ENCODE data around the gene MYBPC2.

MYBPC2 gene

DNA sequence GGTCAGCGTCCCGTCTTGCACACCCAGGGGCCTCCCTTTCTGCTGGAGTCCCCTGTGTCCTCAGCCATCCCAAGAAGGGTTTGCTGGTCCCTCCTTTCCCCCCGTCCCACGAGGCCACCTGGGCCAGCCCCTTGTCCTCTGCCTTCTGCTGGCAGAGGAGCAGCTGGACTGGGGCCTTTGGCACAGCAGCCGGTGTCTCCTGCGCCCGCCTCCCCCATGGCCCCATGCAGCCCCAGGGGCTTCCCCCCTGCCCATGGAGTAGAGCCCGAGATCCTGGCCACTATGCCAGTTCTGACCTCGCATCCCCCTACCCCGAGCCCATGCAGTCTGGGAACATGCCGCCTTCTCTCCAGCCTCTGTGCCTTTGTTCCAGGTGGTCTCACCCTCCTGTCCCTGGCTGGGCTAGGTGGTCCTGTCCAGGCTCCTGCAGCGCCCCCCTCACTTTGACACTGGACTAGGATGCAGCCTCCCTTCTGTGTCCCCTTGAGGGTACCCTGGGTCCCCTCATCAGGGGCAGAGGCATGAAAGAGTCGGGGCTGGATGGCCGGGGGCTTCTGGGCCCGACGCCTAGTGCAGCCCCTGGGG is 49.7 kb downstream of the MYBPC2 start:
- no peak for DNase-seq

DNA sequence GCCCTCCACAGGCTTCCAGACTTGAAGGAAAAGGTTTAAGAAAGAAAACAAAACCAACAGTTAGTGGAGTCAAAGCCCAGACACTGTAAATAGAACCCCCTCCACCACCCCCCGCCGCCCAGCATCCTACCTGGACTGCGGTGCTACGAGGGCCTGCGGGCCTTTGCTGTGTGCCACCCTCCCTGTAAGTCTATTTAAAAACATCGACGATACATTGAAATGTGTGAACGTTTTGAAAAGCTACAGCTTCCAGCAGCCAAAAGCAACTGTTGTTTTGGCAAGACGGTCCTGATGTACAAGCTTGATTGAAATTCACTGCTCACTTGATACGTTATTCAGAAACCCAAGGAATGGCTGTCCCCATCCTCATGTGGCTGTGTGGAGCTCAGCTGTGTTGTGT is 50.2 kb downstream of the MYBPC2 start:
- DNase-seq: no peak

DNA sequence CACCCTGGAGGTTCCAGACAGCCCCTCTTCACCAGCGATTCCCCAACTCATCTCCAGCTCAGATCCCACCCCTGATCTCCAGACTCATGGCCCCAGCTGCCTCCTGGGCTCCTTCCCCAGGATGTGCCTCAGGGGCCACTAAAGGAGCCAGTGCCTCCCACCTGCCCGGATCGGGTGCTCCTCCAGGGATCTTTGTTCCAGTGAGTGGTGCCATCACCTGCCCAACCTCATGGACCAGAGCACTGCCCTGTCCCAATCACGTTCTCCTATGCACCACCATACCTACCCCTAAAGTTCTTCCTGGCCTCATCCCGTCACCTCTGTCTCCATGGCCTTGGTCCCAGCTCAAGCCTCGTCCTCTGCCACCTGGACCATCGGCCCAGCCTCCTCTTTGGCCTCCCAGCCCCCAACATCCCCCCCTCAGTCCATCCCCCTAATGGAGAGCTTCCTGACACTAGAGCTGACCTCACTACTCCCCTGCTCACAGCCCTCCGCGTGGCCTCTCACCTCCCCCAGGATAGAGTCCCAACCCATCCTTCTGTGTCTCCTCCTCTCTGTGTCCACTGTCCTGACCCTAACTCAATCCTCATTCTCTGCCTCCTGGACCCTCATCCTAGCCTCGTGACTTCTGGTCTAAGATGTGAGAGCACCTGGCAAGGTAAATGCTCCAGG is 52.7 kb downstream of the MYBPC2 start:
- DNase-seq: no peak

DNA sequence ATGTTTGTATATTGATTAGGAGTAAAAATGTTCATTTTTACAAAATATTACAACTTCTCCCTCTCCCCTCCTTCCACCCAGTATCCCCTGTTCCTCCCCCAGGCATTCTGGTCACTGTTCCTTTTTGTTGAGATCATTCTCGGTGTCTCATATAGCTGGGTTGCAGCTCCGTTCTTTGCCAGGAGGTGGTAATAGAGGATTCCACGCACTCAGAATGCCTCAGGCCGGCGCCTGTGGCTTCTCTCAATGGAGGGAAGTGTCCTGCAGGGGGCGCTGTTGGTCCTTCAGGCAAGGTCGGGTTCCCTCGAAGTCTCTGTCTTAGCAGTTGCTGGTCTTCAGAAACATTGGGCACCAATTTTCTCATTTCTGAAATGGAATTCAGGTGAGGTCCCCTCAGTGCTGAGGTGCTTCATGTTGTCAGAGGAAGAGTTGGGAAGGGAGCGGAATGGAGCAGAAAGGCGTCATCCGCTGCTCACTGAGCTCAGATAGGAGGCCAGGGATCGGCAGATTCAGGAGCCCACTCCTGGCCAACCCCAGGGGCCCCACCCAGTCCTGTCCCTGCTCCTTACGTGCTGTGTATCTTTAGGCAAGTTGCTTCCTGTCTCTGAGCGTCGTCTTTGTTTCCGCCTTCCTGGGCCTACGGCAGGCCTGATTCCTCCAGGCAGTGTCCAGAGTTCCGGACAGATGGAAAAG is 54.3 kb downstream of the MYBPC2 start:
- peak; percentile 61 for DNase-seq

DNA sequence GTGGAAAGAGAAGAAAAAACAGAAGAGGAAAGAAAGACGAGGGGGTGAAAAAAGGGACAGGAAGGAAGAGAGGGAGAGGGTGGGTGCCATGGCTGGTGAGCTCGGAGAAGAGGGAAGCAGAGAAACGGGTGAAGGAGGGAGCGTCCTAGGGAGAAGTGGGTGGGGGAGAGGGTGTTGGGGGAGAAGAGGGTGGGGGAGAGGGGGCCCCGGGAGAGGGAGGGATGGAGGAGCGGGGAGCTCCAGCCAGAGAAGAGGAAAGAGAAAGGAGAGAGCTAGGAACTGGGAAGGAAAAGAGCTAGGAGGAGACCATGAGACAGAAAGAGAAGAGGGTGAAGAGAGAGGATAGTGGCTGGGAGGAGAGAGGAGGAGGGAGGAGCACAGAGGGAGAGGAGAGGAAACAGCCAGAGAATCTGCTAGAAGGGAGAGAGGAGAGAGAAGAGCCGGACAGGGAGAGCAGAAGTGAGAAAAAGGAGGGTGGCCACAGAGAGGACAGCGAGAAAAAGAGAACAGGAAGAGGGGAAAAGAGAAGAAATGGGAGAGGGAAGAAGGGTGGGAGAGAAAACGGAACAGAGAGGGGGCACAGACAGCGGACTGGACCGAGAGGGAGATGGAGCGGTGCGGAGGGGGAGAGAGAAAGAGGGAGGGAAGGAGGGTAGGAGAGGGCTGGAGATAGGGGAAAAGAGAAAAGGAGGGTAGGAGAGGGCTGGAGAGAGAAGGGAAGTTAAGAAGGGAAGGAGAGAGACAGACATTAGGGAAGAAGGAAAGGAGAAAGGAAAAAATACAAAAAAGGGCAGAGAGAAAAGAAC is 55.9 kb downstream of the MYBPC2 start:
- DNase-seq: no peak

DNA sequence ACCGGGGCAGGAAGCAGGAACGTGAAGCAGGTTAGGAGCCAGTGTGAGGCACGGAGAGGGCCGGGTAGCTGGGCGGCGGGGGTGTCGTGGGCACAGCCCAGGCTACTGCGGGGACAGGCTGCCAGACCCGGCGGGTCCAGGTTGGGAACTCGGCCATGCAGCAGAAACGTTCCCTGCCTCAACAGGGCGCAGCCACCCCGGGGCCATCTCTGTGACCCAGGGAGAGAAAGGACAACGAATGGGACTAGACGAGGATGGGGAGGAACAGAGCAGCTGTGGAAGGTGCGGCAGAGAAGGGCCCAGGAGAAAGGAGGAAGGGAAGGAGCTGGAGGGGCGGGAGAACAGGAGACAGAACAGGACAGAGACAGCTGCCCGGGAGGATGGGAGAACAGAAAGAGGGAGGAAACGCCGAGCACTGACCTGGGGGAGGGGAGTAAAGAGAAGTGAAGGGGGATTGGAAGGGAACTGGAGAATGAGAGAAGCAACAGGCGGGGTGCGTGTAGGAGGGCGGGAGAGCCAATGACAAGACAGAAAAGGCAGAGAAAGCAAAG is 56.8 kb downstream of the MYBPC2 start:
- no peak for DNase-seq

DNA sequence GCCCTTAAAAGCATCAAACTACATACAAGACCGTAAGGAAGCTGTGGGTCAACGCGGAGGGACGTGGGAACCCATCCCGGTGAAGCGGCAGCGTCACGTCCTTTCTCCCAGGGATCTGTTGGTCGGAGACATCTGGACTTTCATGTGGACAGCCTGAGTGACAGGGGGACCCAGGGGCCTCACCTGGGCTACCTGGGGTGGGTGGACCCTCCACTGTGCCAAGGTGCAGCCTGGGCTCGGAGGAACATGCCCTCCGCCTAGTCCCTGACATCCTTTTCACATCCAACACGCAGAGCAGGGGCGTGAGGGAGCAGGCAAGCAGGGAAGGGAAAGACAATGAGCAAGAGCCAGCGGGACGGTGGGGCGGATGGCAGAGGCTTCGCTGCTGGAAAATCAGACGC is 57.7 kb downstream of the MYBPC2 start:
- DNase-seq: no peak

DNA sequence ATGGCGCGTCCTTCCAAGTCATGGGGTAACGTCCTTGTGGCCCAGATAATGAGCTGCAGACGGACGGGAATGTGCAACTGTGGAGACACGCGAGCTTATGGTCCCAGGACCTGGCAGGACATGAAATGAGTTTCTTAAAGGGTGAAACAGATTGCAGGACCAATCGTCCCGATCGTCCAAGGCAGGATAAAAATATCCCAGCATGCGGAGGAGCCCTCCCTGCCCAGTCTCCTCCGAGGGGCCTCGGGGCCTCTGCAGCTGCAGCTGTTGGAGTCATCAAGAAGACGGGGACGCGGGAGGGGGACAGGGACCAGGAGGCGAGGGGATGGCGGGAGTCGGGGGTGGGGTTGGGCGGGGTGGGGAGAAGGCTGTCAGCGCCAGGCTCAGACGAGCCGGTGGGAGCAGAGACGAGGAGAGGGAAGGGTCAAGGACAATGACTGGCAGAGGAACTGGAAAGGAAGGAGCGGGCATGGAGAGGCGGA is 58.3 kb downstream of the MYBPC2 start:
- DNase-seq: no peak

DNA sequence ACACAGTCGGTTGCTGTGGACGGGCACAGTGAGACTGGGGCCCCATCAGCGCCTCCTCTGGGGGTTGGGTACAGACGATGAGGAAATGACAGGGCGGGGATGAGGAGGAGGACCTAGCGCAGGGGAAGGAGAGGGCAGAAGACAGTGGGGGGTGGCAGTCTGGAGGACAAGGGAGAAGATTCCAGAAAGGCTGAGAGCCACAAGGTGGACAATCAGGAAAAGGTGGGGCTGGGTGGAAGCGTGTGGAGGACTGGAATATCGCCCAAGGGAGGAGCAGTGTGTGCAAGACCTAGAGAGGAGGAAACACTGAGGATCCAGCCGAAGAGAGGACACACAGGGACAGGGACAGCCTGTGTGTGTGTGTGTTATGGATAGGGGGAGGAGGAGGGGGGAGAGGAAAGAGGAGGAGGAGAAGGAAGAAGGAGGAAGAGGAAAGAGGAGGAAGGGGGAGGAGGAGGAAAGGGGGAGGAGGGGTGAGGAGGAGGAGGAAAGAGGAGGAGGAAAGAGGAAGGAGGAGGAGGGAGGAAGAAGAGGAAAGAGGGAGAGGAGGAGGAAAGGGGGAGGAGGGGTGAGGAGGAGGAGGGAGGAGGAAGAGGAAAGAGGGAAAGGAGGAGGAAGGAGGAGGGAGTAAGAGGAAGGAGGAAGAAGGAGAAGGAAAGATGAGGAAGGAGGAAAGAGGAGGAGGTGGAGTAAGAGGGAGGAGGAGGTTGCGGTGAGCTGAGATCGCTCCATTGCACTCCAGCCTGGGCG is 59.8 kb downstream of the MYBPC2 start:
- peak; percentile 51 for DNase-seq

DNA sequence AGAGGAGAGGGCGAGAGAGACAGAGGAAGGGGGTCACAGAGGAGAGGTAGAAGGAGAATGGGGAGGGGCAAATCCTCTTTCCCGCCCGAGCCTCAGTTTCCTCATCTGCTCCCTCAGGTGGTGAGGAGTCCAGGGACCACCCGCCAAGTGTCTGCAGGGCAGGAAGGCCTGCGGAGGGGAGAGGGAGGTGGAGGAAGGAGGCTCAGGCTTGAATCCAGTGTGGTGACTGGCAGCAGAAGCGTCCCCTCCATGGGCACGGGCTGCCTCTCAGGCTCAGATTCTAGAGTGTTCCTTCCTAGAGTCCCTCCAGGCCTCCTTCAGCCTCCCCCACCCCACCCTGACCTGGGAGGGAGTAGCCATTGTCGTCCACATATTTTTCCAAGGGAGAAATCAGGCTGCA is 60.5 kb downstream of the MYBPC2 start:
- DNase-seq: no peak

DNA sequence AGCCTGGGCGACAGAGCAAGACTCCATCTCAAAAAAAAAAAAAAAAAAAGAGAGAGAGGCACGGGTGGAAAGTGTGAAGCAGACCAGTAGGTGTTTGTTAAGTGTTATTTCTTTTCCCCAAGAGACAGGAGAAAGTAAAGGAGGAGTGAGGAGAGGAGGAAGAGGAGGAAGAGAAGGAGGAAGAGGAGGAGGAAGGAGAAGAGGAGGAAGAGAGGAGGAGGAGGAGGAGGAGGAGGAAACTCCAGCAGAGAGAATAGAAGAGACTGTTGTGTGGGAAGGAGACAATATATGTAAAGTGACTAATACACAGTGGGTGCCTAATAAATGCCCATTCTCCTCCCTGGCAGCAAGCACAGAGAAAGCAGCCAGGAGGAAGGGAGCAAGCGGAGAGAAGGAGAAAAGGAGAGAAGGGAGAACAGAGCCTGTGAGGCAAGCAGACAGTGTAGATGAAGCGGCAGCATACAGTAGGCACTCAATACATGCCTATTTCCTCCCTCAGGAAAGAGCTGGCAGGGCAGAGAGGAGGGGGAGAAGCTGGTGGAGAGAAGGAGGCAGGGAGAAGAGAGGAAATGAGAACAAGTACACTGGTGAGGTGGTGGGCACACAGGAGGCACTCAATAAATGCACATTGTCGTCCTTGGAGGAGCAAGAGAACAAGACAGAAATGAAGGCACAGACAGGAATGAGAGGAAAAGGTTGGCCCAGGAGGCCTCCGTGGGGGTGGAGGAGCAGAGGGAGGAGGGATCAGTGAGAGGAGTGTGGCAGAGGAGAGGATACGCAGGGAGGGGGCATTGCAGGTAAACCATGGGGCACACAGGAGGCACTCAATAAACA is 61.7 kb downstream of the MYBPC2 start:
- DNase-seq: no peak

DNA sequence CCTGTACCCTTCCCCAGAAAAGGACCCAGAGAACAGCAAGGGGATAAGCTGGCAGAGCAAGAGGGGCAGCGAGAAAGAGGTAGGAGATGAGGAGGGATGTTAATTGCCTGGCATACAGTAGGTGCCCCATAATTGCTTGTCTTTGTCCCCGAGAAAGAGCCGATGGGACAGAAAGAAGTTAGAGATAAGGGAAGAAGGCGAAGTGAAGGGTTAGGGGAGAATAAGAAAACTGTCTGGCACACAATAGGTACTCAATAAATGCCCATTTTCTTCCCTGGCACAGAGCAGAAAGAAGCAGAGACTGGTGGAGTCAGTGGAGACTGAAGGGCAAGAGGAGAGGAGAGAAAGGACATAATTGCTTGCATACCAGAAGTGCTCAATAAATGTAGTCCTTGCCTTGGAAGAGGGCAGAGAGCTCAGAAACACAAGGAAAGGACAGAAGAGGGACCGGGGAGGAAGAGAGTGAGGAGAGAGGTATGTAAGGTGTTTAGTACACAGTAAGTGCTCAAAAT is 62.4 kb downstream of the MYBPC2 start:
- no peak for DNase-seq

DNA sequence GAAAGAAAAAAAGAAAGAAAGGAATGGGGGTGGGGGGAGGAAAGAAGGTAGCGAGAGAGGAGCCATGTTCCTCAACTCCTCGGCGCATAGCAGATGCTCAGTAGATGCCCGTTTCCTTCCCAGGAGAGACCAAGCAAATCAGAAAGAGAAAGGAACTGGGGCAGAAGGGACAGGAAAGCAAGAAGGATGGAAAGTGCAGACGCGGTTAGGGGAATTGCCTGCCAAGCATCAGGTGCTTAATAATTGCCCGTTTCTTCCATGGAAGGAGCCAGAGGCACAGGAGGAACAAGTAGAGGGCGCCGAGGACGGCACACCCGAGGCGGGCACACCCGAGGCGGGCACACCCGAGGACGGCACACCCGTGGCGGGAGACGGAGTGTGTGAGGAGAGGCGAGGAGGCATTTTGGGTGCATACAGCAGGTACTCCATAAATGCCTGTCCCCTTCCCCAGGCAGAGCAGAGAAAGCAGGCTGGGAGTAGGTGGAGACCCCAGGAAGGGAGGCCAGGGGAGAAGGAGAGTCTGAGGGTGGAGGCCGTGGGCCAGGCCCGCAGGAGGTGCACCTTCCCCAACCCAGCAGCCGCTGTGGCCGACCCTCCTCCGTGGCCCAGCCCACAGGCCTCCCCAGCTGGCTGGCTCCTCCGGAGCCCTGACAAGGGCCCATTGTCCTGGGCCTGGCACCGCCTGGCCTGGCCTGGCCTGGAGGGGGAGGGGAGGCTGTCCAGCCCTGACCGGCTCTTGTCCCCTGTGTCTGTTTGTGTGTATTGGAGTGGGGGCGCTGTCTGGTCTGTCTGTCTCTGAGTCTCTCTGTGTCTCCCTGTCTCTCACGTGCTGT is 63.7 kb downstream of the MYBPC2 start:
- DNase-seq: peak; percentile 81

DNA sequence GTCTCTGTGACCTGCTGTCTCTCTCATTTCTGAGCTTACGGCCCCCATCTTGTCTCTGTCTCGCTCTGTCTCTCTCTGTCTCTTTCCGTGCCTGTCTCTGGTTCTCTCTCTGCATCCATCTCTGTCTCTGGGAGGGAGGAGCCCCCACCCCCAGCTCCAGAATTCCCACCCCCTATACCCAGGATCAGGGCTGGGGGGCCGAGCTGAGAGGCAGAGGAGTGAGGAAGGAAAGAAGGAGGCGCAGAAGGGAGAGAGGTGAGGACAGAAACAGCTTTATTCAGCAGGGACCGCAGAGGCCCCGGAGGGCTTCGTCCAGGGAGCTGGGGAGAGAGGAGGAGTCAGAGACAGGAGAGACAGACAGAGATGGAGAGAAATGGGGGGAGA is 64.3 kb downstream of the MYBPC2 start:
- DNase-seq: no peak

DNA sequence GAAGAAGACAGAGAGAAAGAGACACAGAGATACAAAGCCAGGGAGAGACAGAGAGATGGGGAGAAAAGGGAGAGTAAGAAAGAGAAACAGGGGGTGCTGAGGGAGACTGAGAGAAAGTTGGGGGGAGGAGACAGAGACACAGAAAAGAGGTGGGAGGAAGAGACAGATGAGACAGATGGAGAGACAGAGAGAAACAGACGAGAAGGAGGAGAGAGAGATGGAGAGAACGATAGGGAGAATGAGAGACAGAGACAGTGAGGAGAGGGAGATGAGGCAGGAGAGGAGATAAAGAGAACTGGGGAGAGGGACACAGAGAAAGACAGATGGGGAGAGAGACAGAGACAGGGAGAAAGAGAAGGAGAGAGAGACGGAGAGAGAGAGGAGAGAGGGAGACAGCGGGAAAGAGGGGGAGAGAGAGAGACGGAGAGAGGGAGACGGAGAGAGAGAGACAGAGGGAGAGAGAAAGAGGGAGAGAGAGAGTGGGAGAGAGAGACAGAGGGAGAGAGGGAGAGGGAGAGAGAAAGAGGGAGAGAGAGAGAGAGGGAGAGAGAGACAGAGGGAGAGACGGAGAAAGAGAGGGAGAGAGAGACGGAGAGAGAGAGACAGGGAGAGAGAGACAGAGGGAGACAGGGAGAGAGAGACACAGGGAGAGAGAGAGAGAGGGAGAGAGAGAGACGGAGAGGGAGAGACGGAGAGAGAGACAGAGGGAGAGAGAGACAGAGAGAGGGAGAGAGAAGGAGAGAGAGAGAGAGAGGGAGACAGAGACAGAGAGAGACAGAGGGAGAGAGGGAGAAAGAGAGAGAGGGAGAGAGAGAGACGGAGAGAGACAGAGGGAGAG is 65.7 kb downstream of the MYBPC2 start:
- DNase-seq: no peak

DNA sequence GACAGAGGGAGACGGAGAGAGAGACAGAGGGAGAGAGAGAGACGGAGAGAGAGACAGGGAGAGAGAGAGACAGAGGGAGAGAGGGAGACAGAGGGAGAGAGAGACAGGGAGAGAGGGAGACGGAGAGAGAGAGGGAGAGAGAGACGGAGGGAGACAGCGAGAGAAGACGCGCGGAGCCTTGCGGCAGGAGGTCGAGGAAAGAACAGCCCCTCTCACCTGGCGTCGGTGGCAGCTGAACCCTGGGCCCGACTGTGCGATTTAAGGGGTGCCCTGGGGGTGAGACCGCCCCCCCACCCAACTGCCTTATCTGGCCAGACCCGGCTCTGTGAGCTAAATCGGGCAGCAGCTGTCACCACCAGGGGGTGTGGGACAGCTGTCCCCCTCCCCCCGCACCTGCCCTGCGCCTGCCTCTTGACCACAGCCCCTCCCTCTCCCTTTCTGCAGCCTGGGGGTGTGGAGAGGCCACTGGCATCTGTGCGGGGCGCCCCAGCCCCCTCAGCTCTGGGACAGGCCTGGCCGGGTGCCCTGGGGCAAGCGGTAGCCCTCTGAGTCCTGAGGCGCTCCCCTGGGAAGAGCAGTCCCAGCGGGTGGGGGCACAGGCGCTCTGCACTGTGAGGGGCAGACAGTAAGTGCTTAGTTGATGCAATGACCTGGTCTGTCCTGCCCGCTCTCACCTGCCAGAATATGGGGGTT is 67.5 kb downstream of the MYBPC2 start:
- peak; percentile 67 for DNase-seq

DNA sequence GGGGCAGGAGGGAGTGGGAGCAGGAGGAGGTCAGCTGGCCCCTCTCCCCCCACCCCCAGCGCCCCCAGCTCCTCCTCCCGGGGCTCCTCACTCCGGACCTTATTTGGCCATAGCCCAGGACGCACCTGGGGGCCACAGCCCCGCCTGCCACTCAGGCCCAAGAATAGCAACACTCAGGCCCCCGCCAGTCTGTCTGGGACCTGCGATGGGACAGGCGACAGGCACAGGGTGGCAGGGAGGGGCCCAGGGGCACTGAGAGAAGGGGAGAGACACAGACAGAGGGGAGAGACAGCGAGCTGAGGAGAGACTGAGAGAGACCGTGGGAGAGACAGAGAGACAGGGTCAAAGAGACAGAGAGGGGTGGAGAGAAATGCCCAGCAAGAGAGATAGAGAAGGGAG is 68.1 kb downstream of the MYBPC2 start:
- DNase-seq: no peak

DNA sequence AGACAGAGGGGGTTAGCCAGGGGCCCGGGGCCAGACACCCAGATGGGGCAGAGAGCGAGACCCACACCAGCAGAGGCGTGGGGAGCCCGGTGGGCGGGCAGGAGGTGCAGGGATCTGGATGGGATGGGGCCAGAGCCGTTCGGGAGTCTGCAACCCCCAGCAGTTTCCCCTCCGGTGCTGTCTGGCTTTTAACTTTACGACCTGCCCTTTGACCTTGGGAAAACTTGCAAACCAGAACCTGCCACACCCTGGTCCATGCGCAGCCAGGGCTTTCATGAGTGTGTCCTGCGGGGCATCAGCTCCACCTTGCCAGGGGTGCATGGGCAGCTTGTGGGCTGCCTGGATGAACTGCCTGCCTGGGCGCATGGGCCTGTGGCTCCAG is 68.5 kb downstream of the MYBPC2 start:
- no peak for DNase-seq

All from eye (tissue), 1 donor.